ENCODE results near the gene EFNA1. TPM values are rescaled to one million over a fixed set of nuclear protein-coding genes. Genes with fewer than 3 reads are reported as not detected.

EFNA1 gene
- total and polyA plus RNA-seq, 2 experiments from 2014 or later: 39.1 to 83.5 TPM

- Histone ChIP-seq H3K36me3 (no peaks in the 10 kb centered on the region), H3K9me3 (ENCODE audit: low read depth) (no peaks in the 10 kb centered on the region), H3K4me1 (ENCODE audit: low read depth) (peaks cover 10% of the 10 kb centered on the region), H3K4me3 (peak overlapping the region; percentile 45), H3K27ac (no peak overlapping the region), H3K27me3 (peaks cover 26% of the 10 kb centered on the region)
- TF ChIP-seq, protein P1, sequence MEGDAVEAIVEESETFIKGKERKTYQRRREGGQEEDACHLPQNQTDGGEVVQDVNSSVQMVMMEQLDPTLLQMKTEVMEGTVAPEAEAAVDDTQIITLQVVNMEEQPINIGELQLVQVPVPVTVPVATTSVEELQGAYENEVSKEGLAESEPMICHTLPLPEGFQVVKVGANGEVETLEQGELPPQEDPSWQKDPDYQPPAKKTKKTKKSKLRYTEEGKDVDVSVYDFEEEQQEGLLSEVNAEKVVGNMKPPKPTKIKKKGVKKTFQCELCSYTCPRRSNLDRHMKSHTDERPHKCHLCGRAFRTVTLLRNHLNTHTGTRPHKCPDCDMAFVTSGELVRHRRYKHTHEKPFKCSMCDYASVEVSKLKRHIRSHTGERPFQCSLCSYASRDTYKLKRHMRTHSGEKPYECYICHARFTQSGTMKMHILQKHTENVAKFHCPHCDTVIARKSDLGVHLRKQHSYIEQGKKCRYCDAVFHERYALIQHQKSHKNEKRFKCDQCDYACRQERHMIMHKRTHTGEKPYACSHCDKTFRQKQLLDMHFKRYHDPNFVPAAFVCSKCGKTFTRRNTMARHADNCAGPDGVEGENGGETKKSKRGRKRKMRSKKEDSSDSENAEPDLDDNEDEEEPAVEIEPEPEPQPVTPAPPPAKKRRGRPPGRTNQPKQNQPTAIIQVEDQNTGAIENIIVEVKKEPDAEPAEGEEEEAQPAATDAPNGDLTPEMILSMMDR (IDR thresholded peaks at IDR 0.05; ENCODE audit: low read depth, low read length): no peak
- DNase-seq (ENCODE audit: low read depth in 1 of 2, low spot score in 1 of 2): peak in 1 of 2 donors; percentile 97
These were observed 47.1 kb upstream of the EFNA1 start for GRCh38 chr1:155080312-155081228.

DNA sequence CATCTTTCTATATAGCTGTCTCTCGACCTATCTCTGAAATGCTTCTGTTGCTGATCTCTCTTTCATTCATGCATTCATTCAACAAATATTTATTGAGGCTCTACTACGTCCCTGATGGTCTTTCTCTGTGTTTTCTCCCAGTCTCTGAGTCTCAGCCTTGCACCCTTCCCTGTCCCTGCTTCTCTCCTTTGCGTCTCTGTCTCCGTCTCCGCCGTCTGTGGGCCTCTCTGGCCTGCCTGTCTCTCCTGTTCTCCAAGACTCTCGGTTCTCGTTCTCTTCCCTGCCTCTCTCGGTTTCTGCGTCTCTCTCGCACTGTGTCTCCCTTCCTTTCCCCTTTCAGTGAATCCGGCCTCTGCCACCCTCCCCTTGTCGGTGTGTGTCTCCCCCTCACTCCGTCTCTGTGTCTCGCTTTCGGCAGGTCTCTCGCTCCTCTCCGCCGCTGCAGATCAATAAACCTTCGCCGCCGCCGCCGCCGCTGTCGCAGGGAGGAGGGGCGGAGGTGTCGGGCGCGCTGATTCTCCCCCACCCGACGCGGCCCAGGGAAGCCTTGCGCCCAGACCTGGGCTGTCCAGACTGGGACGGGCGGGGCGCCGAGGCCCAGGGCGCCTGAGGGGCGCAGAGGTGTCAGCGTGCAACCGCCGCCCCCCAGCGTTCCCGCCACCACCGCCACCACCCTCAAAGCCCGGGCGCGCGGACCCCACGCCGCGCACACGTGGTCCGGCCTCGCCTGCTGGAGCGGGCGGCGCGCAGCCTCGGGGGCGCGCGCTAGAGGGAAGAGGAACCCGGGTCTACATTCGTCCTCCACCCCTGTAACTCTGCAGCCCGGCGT, 46.0 kb upstream of the EFNA1 start:
- Histone ChIP-seq H3K36me3 (no peaks in the 10 kb centered on the region), H3K9me3 (ENCODE audit: low read depth) (no peaks in the 10 kb centered on the region), H3K27me3 (peaks cover 26% of the 10 kb centered on the region), H3K4me3 (peak overlapping the region; percentile 8), H3K4me1 (ENCODE audit: low read depth) (peaks cover 10% of the 10 kb centered on the region), H3K27ac (no peak overlapping the region)
- peak in 1 of 2 donors; percentile 34 for DNase-seq (ENCODE audit: low read depth in 1 of 2, low spot score in 1 of 2)
- TF ChIP-seq, protein P1 (IDR thresholded peaks at IDR 0.05; ENCODE audit: low read depth, low read length): no peak

- TF ChIP-seq, protein P1 (IDR thresholded peaks at IDR 0.05; ENCODE audit: low read depth, low read length): no peak
- Histone ChIP-seq H3K4me3 (peak overlapping the region; percentile 8), H3K4me1 (ENCODE audit: low read depth) (peaks cover 14% of the 10 kb centered on the region), H3K36me3 (no peaks in the 10 kb centered on the region), H3K27me3 (peaks cover 26% of the 10 kb centered on the region), H3K27ac (no peak overlapping the region), H3K9me3 (ENCODE audit: low read depth) (no peaks in the 10 kb centered on the region)
- peak in 1 of 2 donors; percentile 23 for DNase-seq (ENCODE audit: low read depth in 1 of 2, low spot score in 1 of 2)
These were observed 45.2 kb upstream of the EFNA1 start for GRCh38 chr1:155082301-155083051.

GRCh38 chr1:155083052-155083541, 44.6 kb upstream of the EFNA1 start:
- H3K4me3 ChIP-seq: no peak overlapping the region
- H3K9me3 ChIP-seq (ENCODE audit: low read depth): no peaks in the 10 kb centered on the region
- H3K36me3 ChIP-seq: no peaks in the 10 kb centered on the region
- H3K27ac ChIP-seq: no peak overlapping the region
- peaks cover 26% of the 10 kb centered on the region for H3K27me3 ChIP-seq
- TF ChIP-seq, protein P1 (IDR thresholded peaks at IDR 0.05; ENCODE audit: low read depth, low read length): no peak
- no peak for DNase-seq (ENCODE audit: low read depth in 1 of 2, low spot score in 1 of 2)
- H3K4me1 ChIP-seq (ENCODE audit: low read depth): peaks cover 15% of the 10 kb centered on the region

All from cardiac muscle cell (in vitro differentiated cells and primary cell).